ENCODE results near the gene NSMCE1.
"Not testable (repeated sequence)": the region's sequence is repeated elsewhere in the genome, so short reads cannot be mapped to it uniquely, and the experiment has no call there.

NSMCE1 gene

GRCh38 chr16:27269300-27270150 is 953 bp upstream of the NSMCE1 start:
- no peak for DNase-seq

- DNase-seq, result no peak
Observed at GRCh38 chr16:27267037-27267677, 1.4 kb downstream of the NSMCE1 start.

DNA sequence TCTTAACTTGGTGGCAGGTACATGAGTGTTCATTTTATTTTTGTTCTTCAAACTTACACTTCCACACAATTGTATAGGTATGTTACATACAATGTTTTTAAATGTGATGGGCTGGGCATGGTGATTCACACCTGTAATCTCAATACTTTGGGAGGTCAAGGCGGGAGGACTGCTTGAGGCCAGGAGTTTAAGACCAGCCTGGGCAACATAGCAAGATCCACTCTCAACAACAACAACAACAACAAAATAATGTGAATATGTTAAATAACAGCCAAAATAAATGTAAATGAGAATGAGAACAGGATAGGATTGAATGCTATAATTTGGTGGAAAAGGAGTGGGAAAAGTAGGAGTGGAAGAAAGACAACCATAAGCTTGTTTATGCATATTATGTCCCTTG is 2.6 kb downstream of the NSMCE1 start:
- no peak for DNase-seq

DNA sequence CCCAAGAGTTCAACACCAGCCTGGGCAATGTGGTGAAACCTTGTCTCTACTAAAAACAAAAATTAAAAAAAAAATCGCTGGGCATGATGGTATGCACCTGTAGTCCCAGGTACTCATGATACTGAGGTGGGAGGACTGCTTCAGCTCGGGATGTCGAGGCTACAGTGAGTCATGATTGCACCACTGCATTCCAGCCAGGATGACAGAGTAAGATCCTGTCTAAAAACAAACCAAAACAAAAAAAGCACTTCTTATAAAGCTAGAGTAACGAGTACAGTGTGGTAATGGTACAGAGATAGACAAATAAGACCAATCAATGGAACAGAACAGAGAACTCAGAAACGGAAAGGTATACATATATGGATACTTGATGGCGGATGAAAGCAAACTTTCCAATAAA is 4.4 kb downstream of the NSMCE1 start:
- no peak for DNase-seq

DNA sequence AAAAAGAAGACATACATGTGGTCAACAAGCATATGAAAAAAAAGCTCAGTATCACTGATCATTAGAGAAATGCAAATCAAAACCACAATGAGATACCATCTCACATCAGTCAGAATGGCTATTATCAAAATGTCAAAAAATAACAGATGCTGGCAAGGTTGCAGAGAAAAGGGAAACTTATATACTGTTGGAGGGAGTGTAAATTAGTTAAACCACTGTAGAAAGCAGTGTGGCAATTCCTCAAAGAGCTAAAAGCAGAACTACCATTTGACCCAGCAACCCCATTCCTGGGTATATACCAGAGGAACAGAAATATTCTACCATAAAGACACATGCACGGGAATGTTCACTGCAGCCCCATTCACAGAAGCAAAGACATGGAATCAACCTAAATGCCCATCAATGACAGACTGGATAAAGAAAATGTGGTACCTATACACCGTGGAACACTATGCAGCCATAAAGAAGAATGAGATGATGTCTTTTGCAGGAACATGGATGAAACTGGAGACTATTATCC is 5.6 kb downstream of the NSMCE1 start:
- not testable (repeated sequence) for DNase-seq

GRCh38 chr16:27259710-27260109 is 8.9 kb downstream of the NSMCE1 start:
- DNase-seq, result no peak

GRCh38 chr16:27258241-27258734 is 10.3 kb downstream of the NSMCE1 start:
- no peak for DNase-seq

GRCh38 chr16:27257271-27257670 is 11.3 kb downstream of the NSMCE1 start:
- no peak for DNase-seq

- DNase-seq, result no peak
Observed at GRCh38 chr16:27256861-27257260, 11.7 kb downstream of the NSMCE1 start.

- no peak for DNase-seq
Observed at GRCh38 chr16:27254262-27254811, 14.2 kb downstream of the NSMCE1 start.

DNA sequence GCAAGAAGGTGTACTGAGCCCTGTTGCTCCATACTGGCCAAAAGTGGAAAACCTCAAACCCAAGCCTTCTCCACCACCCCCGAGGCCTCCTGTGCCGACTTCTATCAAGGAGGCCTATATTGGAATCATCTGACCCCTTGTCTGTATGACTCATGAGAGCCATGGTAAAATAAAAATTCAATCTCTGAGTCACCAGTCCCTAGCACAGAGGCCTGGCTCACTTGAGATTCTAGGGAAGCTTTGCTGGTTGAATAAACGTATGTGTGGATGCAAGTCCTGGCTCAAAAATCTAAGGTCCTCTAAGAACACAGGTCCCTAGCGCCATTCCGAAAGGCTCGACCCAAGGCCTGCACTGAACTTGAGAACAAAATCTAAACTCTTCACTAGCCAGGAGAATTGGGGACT is 15.0 kb downstream of the NSMCE1 start:
- DNase-seq, result no peak

DNA sequence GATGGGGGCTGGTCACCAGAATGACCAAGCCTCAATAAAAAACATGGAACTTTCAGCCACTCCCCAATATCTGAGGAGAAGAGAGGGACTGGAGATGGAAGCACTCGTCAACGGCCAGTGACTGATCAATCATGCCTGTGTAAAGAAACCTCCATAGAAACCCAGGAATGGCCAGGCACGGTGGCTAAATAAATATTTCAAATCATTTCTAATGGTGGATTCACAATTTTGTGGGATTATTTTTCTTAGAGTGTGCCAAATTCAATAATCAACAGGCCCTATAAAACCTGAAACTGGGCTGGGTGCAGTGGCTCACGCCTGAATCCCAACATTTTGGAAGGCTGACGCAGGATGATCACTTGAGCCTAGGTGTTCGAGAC is 16.4 kb downstream of the NSMCE1 start:
- DNase-seq, result no peak

GRCh38 chr16:27251541-27252205 is 16.9 kb downstream of the NSMCE1 start:
- no peak for DNase-seq

GRCh38 chr16:27248886-27249285 is 19.7 kb downstream of the NSMCE1 start:
- DNase-seq, result not testable (repeated sequence)

DNA sequence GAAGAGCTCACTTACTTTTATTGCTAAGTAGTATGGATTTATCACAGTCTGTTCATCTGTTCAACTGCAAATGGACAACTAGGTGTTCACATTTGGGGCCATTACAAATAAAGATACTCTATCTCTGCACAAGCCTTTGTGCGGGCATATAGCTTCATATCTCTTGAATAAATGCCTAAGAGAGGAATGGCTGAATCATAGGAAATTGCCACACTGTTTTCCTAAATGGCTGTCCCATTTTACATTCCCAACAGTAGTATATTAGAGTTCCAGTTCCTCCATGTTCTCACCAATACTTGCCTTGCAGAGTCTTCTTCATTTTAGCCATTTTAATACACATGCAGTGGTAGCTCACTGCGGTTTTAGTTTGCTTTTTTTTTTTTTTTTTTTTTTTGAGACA is 20.5 kb downstream of the NSMCE1 start:
- no peak for DNase-seq

DNA sequence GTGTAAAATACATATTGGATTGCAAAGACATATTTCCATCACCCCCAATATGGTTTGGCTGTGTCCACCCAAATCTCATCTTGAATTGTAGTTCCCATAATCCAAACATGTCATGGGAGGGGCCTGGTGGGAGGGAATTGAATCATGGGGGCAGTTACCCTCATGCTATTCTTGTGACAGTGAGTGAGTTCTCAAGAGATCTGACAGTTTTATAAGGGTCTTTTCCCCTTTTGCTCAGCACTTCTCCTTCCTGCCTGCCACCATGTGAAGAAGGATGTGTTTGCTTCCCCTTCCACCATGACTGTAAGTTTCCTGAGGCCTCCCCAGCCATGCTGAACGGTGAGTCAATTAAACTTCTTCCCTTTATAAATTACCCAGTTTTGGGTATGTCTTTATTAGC is 21.5 kb downstream of the NSMCE1 start:
- DNase-seq, result not testable (repeated sequence)

DNA sequence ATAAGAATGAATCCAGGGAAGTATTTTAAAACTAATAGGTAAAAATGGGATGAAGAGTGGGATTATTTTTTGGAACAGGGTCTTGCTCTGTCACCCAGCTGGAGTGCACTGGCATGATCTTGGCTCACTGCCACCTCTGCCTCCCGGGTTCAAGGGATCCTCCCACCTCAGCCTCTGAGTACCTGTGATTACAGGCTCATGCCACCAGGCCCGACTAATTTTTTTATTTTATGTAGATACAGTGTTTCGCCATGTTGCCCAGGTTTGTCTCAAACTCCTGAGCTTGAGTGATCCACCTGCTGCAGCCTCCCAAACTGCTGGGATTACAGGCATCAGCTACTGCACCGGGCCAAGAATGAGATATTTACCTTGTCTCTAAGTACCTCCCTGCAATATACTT is 22.1 kb downstream of the NSMCE1 start:
- no peak for DNase-seq

GRCh38 chr16:27245276-27246172 is 23.0 kb downstream of the NSMCE1 start:
- DNase-seq, result no peak

DNA sequence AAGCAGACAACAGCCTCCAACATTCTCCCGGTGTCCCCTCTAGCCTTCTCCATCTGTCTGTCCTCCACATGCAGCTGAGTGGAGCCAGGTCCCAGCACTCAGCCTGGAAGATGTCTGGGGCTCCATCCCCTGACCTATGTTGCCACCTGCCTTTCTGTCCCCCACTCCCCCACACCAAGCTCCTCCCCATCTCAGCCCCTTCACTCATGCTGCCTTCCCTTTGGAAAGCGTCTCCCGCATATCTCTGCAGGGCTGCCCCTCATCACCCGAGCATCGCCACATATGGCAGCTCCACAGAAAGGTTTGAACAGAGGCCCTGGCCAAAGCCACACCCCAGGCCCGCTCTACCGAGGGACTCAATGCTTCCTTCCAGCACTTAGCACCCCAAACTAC is 24.2 kb downstream of the NSMCE1 start:
- DNase-seq, result no peak

DNA sequence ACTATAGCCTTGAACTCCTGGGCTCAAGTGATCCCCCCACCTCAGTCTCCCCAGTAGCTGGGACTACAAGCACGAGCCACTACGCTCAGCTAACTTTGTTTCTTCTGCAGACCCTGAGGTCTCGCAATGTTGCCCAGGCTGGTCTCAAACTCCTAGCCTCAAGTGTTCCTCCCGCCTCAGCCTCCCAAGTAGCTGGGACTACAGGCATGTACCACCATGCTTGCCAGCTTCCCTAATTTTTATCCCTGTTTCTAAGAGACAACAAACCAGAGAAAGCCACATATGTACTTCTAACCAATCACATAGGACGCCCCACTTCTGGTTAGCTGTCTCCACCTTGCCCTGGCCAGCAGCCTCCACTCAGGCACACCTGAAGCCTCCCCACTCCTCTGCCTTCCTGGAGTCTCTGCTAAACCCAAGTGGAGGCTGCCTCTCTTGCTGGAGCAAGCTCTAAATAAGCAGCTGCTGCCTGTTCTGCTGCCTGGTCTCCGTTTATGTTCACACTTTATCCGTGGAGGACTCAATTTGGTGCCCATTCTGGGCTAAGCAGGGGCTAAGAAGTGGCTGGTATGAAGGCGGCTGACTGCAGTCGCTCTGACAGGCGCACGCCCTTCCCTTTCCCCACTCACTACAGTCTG is 24.7 kb downstream of the NSMCE1 start:
- DNase-seq, result no peak

DNA sequence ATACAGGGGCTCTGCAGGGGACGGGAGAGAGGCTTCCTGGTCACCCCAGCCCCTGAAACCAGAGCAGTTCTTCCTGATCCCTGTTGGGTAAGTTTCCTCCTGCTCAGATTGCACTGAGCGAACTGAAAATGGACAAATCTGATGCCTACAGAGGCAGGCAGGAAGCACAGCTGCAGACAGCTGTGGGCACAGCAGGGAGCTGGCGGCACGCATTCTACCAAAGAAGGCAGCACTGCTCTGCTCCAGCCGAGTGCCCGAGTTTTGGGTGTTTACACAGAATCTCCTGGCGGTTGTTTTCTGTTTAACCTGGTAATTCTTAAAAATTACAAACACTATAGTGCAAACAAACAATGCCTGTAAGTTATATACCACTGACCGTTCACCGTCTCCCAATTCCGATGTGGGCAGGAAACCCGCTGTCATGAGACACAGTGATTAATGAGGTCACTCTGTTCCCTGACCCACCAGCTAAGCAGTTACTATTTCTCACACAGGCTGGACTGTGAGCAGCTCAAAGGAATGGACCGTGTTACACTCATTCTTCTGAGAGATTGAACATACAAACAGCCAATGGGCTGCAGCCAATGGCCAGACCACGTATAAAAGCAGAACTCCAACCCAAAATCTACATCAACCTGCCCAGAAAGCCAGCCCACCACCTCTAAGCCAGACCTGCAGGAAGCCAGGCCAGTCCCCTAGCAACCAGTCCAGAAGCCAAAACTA is 25.5 kb downstream of the NSMCE1 start:
- no peak for DNase-seq
